Adrenal gland (tissue), 5 donors: ENCODE data around the gene SMYD5.

Source experiments
- CTCF ChIP-seq, 6 experiments: fragments of 450-650 bp in 4 of 6; fragments of 200-600 bp in 2 of 6; sonication (generic) in 1 of 6; IDR thresholded peaks; 1 replicate in 5 of 6; 2 replicates in 1 of 6; pipeline versions ENCODE4 v1.5.1 to v1.8.0; 2016 to 2021; ENCODE audit warnings: antibody characterized with exemption in 6 of 6, mild to moderate bottlenecking in 2 of 6, moderate library complexity in 1 of 6
- POLR2A ChIP-seq, 2 donors: fragments of 450-650 bp; IDR thresholded peaks; one replicate each; pipeline ENCODE4 v1.6.1; 2017; ENCODE audit warnings: antibody characterized with exemption in 2 of 2, mild to moderate bottlenecking in 2 of 2, moderate library complexity in 1 of 2
- donor health status: DM: no; HTN: no; CAD: no.

DNA sequence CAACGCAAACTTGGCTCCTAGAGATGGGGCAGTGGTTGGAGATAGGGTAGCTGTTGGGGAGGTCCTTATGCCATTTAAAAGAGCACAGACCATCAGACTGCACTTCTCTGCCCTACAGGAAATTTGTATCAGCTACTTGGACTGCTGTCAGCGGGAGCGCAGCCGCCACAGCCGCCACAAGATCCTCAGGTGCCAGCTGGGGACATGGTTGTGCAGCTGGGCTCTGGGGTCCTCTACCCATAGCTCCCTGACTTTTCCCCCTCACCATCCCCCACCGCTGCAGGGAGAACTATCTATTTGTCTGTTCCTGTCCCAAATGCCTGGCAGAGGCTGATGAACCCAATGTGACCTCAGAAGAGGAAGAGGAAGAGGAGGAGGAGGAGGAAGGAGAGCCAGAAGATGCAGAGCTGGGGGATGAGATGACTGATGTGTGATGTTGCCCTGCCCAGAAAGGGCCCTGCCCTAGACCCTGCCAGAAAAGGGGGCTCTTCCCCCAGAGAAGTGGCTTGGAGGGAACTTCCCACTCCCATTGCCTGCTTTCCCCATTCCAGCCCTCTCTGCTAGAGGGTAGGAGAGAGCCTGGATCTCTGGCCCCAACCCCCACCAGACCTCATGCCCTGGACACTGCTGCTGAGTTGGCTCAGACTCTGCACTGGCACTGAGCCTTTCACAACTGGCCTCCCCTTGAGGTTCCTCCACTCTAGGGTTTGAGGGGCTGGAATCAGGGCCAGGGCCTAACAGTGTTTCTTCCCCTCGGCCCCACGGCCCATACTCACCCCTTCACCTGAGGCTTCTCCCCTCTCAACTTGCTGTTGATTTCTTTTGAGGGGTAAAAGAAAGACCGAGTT is 11.7 kb downstream of the SMYD5 start:
- TF ChIP-seq CTCF (IDR thresholded peaks at IDR 0.05), result no peak
- TF ChIP-seq POLR2A (IDR thresholded peaks at IDR 0.05), result no peak
